HG03575 (cell line): ENCODE measurements around the gene SIM2.

Source experiments
- ATAC-seq: cut with Tn5 transposase; IDR thresholded peaks from one replicate; pipeline ENCODE4 v1.9.1; 2021; ENCODE audit not compliant: unreplicated experiment, insufficient number of reproducible peaks, low FRiP score; ENCODE audit errors: extremely low read depth

SIM2 gene

DNA sequence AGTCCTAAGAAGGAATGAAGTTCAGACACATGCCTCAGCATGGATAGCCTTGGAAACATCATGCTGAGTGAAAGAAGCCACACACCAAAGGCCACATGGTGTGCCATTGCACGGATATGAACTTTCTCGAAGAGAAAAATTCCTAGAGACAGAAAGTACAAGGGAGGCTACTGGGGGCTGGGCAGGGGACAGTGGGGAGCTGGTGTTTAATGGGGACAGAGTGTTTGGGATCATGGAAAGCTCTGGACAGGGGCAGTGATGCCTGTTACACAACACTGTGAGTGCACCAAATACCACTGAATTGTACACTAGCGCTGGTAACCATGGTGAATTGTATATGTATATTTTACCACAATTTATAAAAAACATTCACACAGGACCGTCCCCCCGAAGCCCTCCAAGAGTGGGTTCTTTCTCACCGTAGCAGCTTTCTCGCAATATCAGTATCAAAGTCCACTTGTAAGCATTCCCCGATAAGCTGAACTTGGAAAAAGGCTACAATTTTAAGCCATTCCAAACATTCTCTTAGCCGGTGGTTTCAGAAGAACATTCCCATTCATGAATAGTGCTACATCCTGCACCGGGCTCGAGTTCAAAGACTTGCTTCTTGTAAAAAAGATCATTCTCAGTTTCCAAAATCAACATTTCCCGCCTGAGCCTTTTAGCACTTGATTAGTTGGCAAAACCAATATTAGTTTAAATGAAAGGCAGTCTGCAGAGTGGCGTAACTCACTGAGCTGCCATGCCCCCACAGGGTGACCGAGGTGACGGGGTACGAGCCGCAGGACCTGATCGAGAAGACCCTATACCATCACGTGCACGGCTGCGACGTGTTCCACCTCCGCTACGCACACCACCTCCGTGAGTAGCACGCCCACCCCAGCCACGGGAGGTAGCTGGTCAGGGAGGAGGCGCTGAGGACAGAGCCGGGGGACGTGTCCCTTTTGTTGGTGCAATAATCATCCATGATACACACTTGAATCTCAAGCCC lies 31.7 kb downstream of the SIM2 start:
- no peak for ATAC-seq

- no peak for ATAC-seq
These were observed 33.3 kb downstream of the SIM2 start for GRCh38 chr21:36732217-36732616.

GRCh38 chr21:36732761-36733160 lies 33.8 kb downstream of the SIM2 start:
- no peak for ATAC-seq

DNA sequence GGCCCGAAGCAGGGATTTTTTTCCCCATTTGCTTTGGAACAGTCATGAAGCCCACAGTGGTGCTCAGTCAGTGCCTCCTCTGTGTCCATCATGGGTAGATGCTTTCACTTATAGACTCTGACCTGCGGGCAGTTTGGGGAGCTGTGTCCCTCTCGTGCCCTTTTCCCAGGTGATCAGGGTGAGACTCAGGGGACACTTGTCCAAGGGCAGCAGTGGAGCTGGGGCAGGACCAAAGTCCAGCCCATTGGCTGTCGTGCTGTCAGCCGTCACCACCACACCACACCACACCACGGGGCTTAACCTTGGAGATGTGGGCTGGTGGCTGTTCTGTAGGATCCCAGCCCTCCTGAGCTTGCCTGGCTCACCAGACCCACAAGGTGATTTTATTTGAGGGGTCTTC lies 34.9 kb downstream of the SIM2 start:
- no peak for ATAC-seq

GRCh38 chr21:36734367-36735200 lies 35.7 kb downstream of the SIM2 start:
- no peak for ATAC-seq

DNA sequence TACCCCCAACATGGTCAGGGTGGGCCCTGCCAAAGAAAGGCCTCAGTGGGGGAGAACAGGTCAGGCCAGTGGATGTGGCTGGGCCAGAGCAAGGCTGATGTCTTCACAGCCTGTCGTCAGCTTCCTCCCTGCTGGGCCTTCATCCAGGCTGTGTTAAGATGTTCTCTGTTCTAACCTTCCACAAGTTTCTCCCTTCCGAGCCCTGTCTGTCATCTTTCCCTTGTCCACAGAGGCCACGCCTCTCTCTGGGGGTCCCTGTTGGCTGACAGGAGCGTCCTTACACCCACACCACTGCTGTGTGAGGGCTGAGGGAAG lies 36.2 kb downstream of the SIM2 start:
- ATAC-seq: no peak

GRCh38 chr21:36735724-36736320 lies 36.9 kb downstream of the SIM2 start:
- no peak for ATAC-seq

- ATAC-seq: no peak
These were observed 39.7 kb downstream of the SIM2 start for GRCh38 chr21:36738489-36739126.

DNA sequence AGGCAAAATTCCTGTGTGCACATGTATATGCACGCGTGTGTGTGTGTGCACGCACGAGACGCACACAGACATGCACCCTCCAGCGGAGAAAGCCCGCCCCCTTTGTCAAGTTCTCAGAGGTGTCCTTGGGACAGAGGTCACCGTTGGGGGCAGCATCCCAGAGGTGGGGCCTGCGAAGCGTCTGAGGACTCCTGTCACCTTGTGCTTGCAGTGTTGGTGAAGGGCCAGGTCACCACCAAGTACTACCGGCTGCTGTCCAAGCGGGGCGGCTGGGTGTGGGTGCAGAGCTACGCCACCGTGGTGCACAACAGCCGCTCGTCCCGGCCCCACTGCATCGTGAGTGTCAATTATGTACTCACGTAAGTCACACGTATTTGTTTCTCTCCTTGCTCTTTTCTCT lies 42.6 kb downstream of the SIM2 start:
- no peak for ATAC-seq

DNA sequence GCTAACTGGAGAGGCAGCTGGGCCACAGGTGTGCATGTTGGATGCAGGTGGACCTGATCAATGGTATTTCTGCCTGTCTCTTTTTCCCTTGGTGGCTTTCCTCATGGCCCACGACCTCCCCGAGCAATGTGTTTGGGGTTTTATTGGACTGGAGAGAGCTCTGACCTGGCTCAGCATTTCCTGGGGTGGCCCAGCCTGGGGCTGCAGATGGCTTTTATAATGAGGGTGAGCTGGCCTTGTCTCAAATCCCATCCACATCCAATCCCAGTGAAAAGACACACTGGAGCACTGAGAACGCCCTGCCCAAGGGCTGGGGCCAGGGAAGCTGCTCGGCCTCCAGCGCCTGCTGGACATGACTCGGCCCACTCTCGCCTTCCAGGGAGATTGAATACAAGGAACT lies 44.1 kb downstream of the SIM2 start:
- no peak for ATAC-seq

DNA sequence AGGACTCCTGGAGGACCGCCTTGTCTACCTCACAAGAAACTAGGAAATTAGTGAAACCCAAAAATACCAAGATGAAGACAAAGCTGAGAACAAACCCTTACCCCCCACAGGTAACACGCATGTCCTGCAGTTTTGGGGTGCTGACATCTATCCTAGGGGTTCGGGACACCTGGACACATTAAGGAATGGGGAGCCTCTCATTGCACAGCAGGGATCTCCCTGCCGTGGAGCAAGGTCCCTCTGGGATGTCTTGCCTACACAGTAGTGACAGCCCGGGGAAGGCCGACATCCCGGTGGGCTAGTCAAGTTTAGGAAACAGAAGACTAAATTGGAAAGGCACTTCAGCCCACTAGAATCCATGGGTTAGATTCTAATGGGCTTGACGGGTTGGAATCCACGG lies 44.5 kb downstream of the SIM2 start:
- ATAC-seq: no peak

- no peak for ATAC-seq
These were observed 45.3 kb downstream of the SIM2 start for GRCh38 chr21:36744190-36744559.

DNA sequence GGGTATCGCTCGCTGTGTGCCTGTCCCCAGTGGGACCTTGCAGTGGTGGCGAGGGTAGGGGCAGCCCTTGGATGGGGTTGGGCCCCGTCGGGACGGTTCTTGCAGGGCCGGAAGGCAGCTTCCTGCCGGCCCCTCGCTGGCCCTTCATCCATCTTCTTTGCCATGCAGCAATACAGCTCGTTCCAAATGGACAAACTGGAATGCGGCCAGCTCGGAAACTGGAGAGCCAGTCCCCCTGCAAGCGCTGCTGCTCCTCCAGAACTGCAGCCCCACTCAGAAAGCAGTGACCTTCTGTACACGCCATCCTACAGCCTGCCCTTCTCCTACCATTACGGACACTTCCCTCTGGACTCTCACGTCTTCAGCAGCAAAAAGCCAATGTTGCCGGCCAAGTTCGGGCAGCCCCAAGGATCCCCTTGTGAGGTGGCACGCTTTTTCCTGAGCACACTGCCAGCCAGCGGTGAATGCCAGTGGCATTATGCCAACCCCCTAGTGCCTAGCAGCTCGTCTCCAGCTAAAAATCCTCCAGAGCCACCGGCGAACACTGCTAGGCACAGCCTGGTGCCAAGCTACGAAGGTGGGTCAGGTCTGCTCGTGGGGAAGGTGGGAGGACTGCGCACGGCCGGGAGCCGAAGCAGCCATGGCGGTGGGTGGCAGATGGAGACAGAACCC lies 45.8 kb downstream of the SIM2 start:
- no peak for ATAC-seq

DNA sequence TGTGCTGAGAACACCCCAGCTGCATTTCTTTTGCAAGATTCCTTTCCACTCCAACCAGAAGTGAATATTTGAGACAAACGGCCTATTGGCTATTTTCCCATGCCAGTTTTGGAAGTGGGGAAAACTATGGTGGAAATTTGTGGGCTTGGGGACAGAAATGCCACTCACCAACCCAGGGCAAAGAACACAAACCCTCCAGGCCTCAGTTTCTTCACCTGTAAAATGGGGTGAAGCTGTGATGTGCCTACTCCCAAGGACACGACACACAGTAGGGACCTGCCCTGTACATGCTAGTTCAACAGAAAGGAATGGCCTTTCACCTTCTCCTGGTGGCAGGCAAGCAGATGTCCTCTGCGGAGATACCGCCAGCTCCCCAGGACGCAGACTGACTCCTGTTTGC lies 46.5 kb downstream of the SIM2 start:
- ATAC-seq: no peak

GRCh38 chr21:36747041-36747814 lies 48.3 kb downstream of the SIM2 start:
- ATAC-seq: no peak

- ATAC-seq: no peak
These were observed 49.0 kb downstream of the SIM2 start for GRCh38 chr21:36747815-36748383.

- ATAC-seq: no peak
These were observed 51.1 kb downstream of the SIM2 start for GRCh38 chr21:36749935-36750575.
